GM23338 (cell line): ENCODE results near the gene PPIL1. TPM values are rescaled to one million over a fixed set of nuclear protein-coding genes. Genes with fewer than 3 reads are reported as not detected.

Source experiments
- ATAC-seq: fragments of 200-7000 bp; cut with Tn5 transposase; 3 replicates; pipeline ENCODE4 v1.9.1; 2020
- DNase-seq: peaks from one replicate; pipeline ENCODE4 v3.0.0-alpha.2; 2015; ENCODE audit warnings: low spot score
- H2AFZ ChIP-seq: fragments of 200-600 bp; sonication (generic); 2 replicates; pipeline ENCODE4 v1.8.0; 2016; ENCODE audit warnings: antibody characterized with exemption, mild to moderate bottlenecking, moderate library complexity
- H3F3A ChIP-seq: fragments of 200-600 bp; sonication (generic); replicated peaks from 2 replicates; pipeline ENCODE4 v1.8.0; 2017; ENCODE audit warnings: antibody characterized with exemption, mixed run types, low read depth
- H3K27ac ChIP-seq: fragments of 200-600 bp; sonication (generic); 2 replicates; pipeline ENCODE4 v1.6.1; 2016; ENCODE audit warnings: low read depth
- H3K27me3 ChIP-seq: fragments of 200-600 bp; sonication (generic); 2 replicates; pipeline ENCODE4 v1.8.0; 2016; ENCODE audit warnings: mild to moderate bottlenecking, mixed run types, moderate library complexity; ENCODE audit not compliant: insufficient read depth
- H3K36me3 ChIP-seq: fragments of 200-600 bp; sonication (generic); 2 replicates; pipeline ENCODE4 v1.8.0; 2016; ENCODE audit warnings: mild to moderate bottlenecking; ENCODE audit not compliant: insufficient read depth
- H3K4me1 ChIP-seq: fragments of 200-600 bp; sonication (generic); 2 replicates; pipeline ENCODE4 v1.8.0; 2016; ENCODE audit warnings: mild to moderate bottlenecking, moderate library complexity; ENCODE audit not compliant: insufficient read depth
- H3K4me2 ChIP-seq: fragments of 200-600 bp; sonication (generic); 2 replicates; pipeline ENCODE4 v1.7.1; 2017; ENCODE audit warnings: mixed run types
- H3K4me3 ChIP-seq: fragments of 200-600 bp; sonication (generic); 2 replicates; pipeline ENCODE4 v1.6.1; 2016; ENCODE audit warnings: mixed run types
- H3K79me2 ChIP-seq: fragments of 200-600 bp; sonication (generic); replicated peaks from 2 replicates; pipeline ENCODE4 v1.8.0; 2017; ENCODE audit warnings: mild to moderate bottlenecking; ENCODE audit not compliant: insufficient read depth
- H3K9me2 ChIP-seq: fragments of 200-600 bp; sonication (generic); 2 replicates; pipeline ENCODE4 v1.8.0; 2017; ENCODE audit not compliant: insufficient read depth
- H4K20me1 ChIP-seq: fragments of 200-600 bp; sonication (generic); replicated peaks from 2 replicates; pipeline ENCODE4 v1.8.0; 2017; ENCODE audit warnings: mild to moderate bottlenecking; ENCODE audit not compliant: insufficient read depth
- H3K27ac Mint-ChIP-seq: 2 replicates; pipeline ENCODE4 v1.8.0; 2020; ENCODE audit warnings: inconsistent platforms, mild to moderate bottlenecking, moderate library complexity, mixed read lengths
- H3K27me3 Mint-ChIP-seq: 3 replicates; pipeline ENCODE4 v1.8.0; 2022; ENCODE audit warnings: low read depth, mild to moderate bottlenecking, moderate library complexity, mixed read lengths, inconsistent platforms; ENCODE audit not compliant: insufficient read depth, poor library complexity
- H3K36me3 Mint-ChIP-seq: 3 replicates; pipeline ENCODE4 v1.8.0; 2021; ENCODE audit warnings: low read depth, mild to moderate bottlenecking, inconsistent platforms, moderate library complexity, mixed read lengths
- H3K4me1 Mint-ChIP-seq: 3 replicates; pipeline ENCODE4 v1.8.0; 2020; ENCODE audit warnings: mild to moderate bottlenecking, inconsistent platforms, mixed read lengths
- H3K4me3 Mint-ChIP-seq: 3 replicates; pipeline ENCODE4 v1.8.0; 2021; ENCODE audit warnings: moderate library complexity, mild to moderate bottlenecking, inconsistent platforms, mixed read lengths
- H3K9me3 Mint-ChIP-seq: 3 replicates; pipeline ENCODE4 v1.8.0; 2020; ENCODE audit warnings: moderate library complexity, mild to moderate bottlenecking, inconsistent platforms, mixed read lengths
- CREB1 ChIP-seq: fragments of 250-450 bp; sonication (Bioruptor Pico); IDR thresholded peaks from 2 replicates; pipeline ENCODE4 v1.5.0; 2020; ENCODE audit warnings: low read depth, mild to moderate bottlenecking, moderate library complexity
- CTCF ChIP-seq, 2 experiments: fragments of 200-600 bp in 1 of 2; sonication (generic) in 1 of 2; conservative IDR thresholded peaks; 2 replicates each; pipeline versions ENCODE4 v1.5.1 to v1.6.1; 2016 to 2017; ENCODE audit warnings: antibody characterized with exemption in 2 of 2, low read depth in 2 of 2, mild to moderate bottlenecking in 2 of 2, moderate library complexity in 1 of 2
- ETS1 ChIP-seq: IDR thresholded peaks from 2 replicates; pipeline ENCODE4 v1.6.1; 2016; ENCODE audit warnings: antibody characterized with exemption
- EZH2 ChIP-seq: fragments of 200-600 bp; sonication (generic); IDR thresholded peaks from one replicate; pipeline ENCODE4 v1.8.0; 2017; ENCODE audit warnings: antibody characterized with exemption, mild to moderate bottlenecking, low read depth; ENCODE audit not compliant: unreplicated experiment
- EZH2phosphoT487 ChIP-seq: fragments of 200-600 bp; sonication (generic); IDR thresholded peaks from one replicate; pipeline ENCODE4 v1.8.1; 2018; ENCODE audit warnings: antibody characterized with exemption; ENCODE audit not compliant: unreplicated experiment
- JUNB ChIP-seq: IDR thresholded peaks from one replicate; pipeline ENCODE4 v1.6.1; 2016; ENCODE audit warnings: antibody characterized with exemption; ENCODE audit not compliant: unreplicated experiment
- NANOG ChIP-seq: IDR thresholded peaks from 2 replicates; pipeline ENCODE4 v1.6.1; 2016; ENCODE audit warnings: antibody characterized with exemption, borderline replicate concordance
- POLR2AphosphoS5 ChIP-seq: IDR thresholded peaks from 2 replicates; pipeline ENCODE4 v1.6.1; 2016; ENCODE audit warnings: antibody characterized with exemption, low read depth
- STAT1 ChIP-seq: IDR thresholded peaks from one replicate; pipeline ENCODE4 v1.6.1; 2016; ENCODE audit warnings: antibody characterized with exemption; ENCODE audit not compliant: unreplicated experiment
- ZNF114 ChIP-seq: fragments of 250-450 bp; sonication (Bioruptor Pico); IDR thresholded peaks from 2 replicates; pipeline ENCODE4 v1.5.0; 2020; ENCODE audit warnings: mild to moderate bottlenecking, moderate library complexity
- ZNF331 ChIP-seq: fragments of 250-450 bp; sonication (Bioruptor Pico); IDR thresholded peaks from 2 replicates; pipeline ENCODE4 v1.5.0; 2020; ENCODE audit warnings: low read depth, mild to moderate bottlenecking, moderate library complexity
- polyA plus RNA-seq: library from polyadenylated mRNA; unstranded; fragments of >200 nt; fragmentation: Nextera tagmentation; extraction: Ambion mirVana; gene quantifications from 2 replicates; pipeline ENCODE4 v1.2.1, GENCODE V29; 2016
- total RNA-seq: library from RNA; depleted of rRNA; stranded (reverse); fragments of >200 nt; shearing (Covaris generic); gene quantifications from 2 replicates; pipeline ENCODE4 v1.2.3, GENCODE V29; 2014

Gene PPIL1
- total and polyA plus RNA-seq, 2 experiments from 2014 or later: 57.3 to 79.4 TPM

- Mint-ChIP-seq H3K36me3 (peaks cover 31% of the 10 kb centered on the region), H3K27ac (peak overlapping the region; percentile 100), H3K4me1 (peaks cover 11% of the 10 kb centered on the region), H3K27me3 (no peaks in the 10 kb centered on the region), H3K4me3 (peak overlapping the region; percentile 96), H3K9me3 (no peaks in the 10 kb centered on the region)
- H3K4me1 ChIP-seq: peaks cover 10% of the 10 kb centered on the region
- DNase-seq (peak; percentile 33), ATAC-seq (peak; percentile 50)
- peak overlapping the region; percentile 80 for H3K4me2 ChIP-seq
- H3K4me3 ChIP-seq: peak overlapping the region; percentile 62
- peaks cover 53% of the 10 kb centered on the region for H3K79me2 ChIP-seq
- H3K9me2 ChIP-seq: no peaks in the 10 kb centered on the region
- peaks cover 10% of the 10 kb centered on the region; the same call in 1 of the 2 replicates for H4K20me1 ChIP-seq
- peak overlapping the region; percentile 95 for H3K27ac ChIP-seq
- no peaks in the 10 kb centered on the region for H3K27me3 ChIP-seq
- peak overlapping the region; percentile 30; the same call in 1 of the 2 replicates for H2AFZ ChIP-seq
- peaks cover 20% of the 10 kb centered on the region; the same call in 1 of the 2 replicates for H3K36me3 ChIP-seq
- H3F3A ChIP-seq: no peaks in the 10 kb centered on the region
- peak; percentile 22 to 23; a peak in 2 of 4 replicates for TF ChIP-seq CTCF (conservative IDR thresholded peaks at IDR 0.05; ENCODE audit: low read depth in 2 of 2)
- no peak for TF ChIP-seq EZH2phosphoT487
These were observed 776 bp downstream of the PPIL1 start for GRCh38 chr6:36873612-36874442.

- DNase-seq (no peak), ATAC-seq (no peak)
- Histone ChIP-seq H3K27ac (no peak overlapping the region), H3F3A (no peaks in the 10 kb centered on the region), H3K4me1 (peaks cover 10% of the 10 kb centered on the region), H3K4me2 (peak overlapping the region; percentile 80), H3K27me3 (no peaks in the 10 kb centered on the region), H3K9me2 (no peaks in the 10 kb centered on the region), H3K4me3 (peak overlapping the region; percentile 62; the same call in 1 of the 2 replicates), H3K79me2 (peaks cover 60% of the 10 kb centered on the region), H3K36me3 (peaks cover 20% of the 10 kb centered on the region; the same call in 1 of the 2 replicates), H4K20me1 (peaks cover 15% of the 10 kb centered on the region), H2AFZ (no peak overlapping the region)
- H3K27ac Mint-ChIP-seq: no peak overlapping the region
- no peaks in the 10 kb centered on the region for H3K27me3 Mint-ChIP-seq
- H3K36me3 Mint-ChIP-seq: peaks cover 36% of the 10 kb centered on the region
- no peaks in the 10 kb centered on the region for H3K9me3 Mint-ChIP-seq
- peak overlapping the region; percentile 96 for H3K4me3 Mint-ChIP-seq
- H3K4me1 Mint-ChIP-seq: peaks cover 11% of the 10 kb centered on the region
- no peak for TF ChIP-seq STAT1
These were observed 1.5 kb downstream of the PPIL1 start for GRCh38 chr6:36873115-36873514.

- Histone ChIP-seq H3K36me3 (peaks cover 21% of the 10 kb centered on the region; the same call in 1 of the 2 replicates), H3K79me2 (peaks cover 74% of the 10 kb centered on the region), H3F3A (no peaks in the 10 kb centered on the region), H3K4me2 (no peak overlapping the region), H3K27ac (peak overlapping the region; percentile 71; the same call in 1 of the 2 replicates), H3K4me1 (peaks cover 10% of the 10 kb centered on the region), H3K27me3 (no peaks in the 10 kb centered on the region), H2AFZ (no peak overlapping the region), H4K20me1 (peaks cover 29% of the 10 kb centered on the region), H3K4me3 (no peak overlapping the region), H3K9me2 (no peaks in the 10 kb centered on the region)
- Mint-ChIP-seq H3K36me3 (peaks cover 42% of the 10 kb centered on the region), H3K27me3 (no peaks in the 10 kb centered on the region), H3K4me3 (no peak overlapping the region), H3K4me1 (peaks cover 22% of the 10 kb centered on the region), H3K9me3 (no peaks in the 10 kb centered on the region), H3K27ac (no peak overlapping the region)
- DNase-seq: no peak
- no peak for ATAC-seq
- no peak for TF ChIP-seq STAT1
- TF ChIP-seq POLR2AphosphoS5: no peak
- TF ChIP-seq CTCF (conservative IDR thresholded peaks at IDR 0.05; ENCODE audit: low read depth in 2 of 2): no peak
- no peak for TF ChIP-seq JUNB
- TF ChIP-seq ZNF331 (CRISPR knock-in tag): no peak
- no peak for TF ChIP-seq CREB1 (CRISPR knock-in tag)
- TF ChIP-seq NANOG: no peak
- no peak for TF ChIP-seq ZNF114 (CRISPR knock-in tag)
- TF ChIP-seq EZH2: no peak
- no peak for TF ChIP-seq EZH2phosphoT487
- no peak for TF ChIP-seq ETS1
These were observed 2.9 kb downstream of the PPIL1 start for GRCh38 chr6:36871686-36872085.
